IMR-90 (cell line): ENCODE measurements around the gene PLEKHJ1. TPM values are rescaled to one million over a fixed set of nuclear protein-coding genes. Genes with fewer than 3 reads are reported as not detected.
A peak's percentile ranks its signal among the peaks of the same experiment; 100 is the strongest.

Source experiments
- ATAC-seq: fragments of 200-7000 bp; cut with Tn5 transposase; 2 replicates; pipeline ENCODE4 v1.9.1; 2020; ENCODE audit warnings: low read depth, mild to moderate bottlenecking, moderate library complexity
- BruUV-seq: library from RNA; stranded (reverse); fragments of 400-500 nt; replicated peaks from 2 replicates; lab custom pipeline; 2021; lab: Mats Ljungman, UMichigan
- CTCF ChIA-PET: fragments of 300-600 bp; formaldehyde crosslinking; extraction: SDS; loops from one replicate; lab custom pipeline; 2021; ENCODE audit warnings: antibody characterized with exemption; lab: Yijun Ruan, JAX
- POLR2A ChIA-PET: fragments of 300-600 bp; sonication (Branson Sonifier 250); formaldehyde crosslinking; loops from one replicate; lab custom pipeline; 2022; ENCODE audit warnings: antibody characterized with exemption; ENCODE audit not compliant: unreplicated experiment; lab: Charles Lee
- DNase-seq: peaks from one replicate; pipeline ENCODE4 v3.0.0; 2013
- H2AFZ ChIP-seq: replicated peaks from 2 replicates; pipeline ENCODE3; 2013; ENCODE audit warnings: low read length, mild to moderate bottlenecking; ENCODE audit not compliant: poor library complexity
- H2AK5ac ChIP-seq: 2 replicates; pipeline ENCODE4 v1.6.1; 2013; ENCODE audit warnings: low read depth, low read length, inconsistent platforms
- H2AK9ac ChIP-seq: replicated peaks from 2 replicates; pipeline ENCODE3; 2013; ENCODE audit warnings: mild to moderate bottlenecking, low read depth, low read length, moderate library complexity; ENCODE audit not compliant: poor library complexity
- H2BK120ac ChIP-seq: 2 replicates; pipeline ENCODE4 v1.6.1; 2013; ENCODE audit warnings: low read depth, low read length, inconsistent platforms
- H2BK15ac ChIP-seq: 3 replicates; pipeline ENCODE4 v1.6.1; 2013; ENCODE audit warnings: low read depth, low read length, inconsistent platforms
- H2BK20ac ChIP-seq: 2 replicates; pipeline ENCODE4 v1.6.1; 2013; ENCODE audit warnings: low read depth, mild to moderate bottlenecking, inconsistent platforms, low read length, moderate library complexity
- H2BK5ac ChIP-seq: 2 replicates; pipeline ENCODE4 v1.6.1; 2013; ENCODE audit warnings: mild to moderate bottlenecking, low read depth, low read length, inconsistent platforms; ENCODE audit not compliant: poor library complexity, severe bottlenecking
- H3K14ac ChIP-seq: replicated peaks from 2 replicates; pipeline ENCODE4 v1.6.1; 2013; ENCODE audit warnings: low read depth, low read length, inconsistent platforms
- H3K18ac ChIP-seq: 2 replicates; pipeline ENCODE4 v1.6.1; 2013; ENCODE audit warnings: low read depth, low read length, control low read depth
- H3K23ac ChIP-seq: 2 replicates; pipeline ENCODE4 v1.6.1; 2013; ENCODE audit warnings: low read depth, low read length, inconsistent platforms
- H3K27ac ChIP-seq: 2 replicates; pipeline ENCODE4 v1.5.1; 2013; ENCODE audit warnings: mild to moderate bottlenecking, control low read depth, low read length; ENCODE audit not compliant: insufficient read depth
- H3K27me3 ChIP-seq: 2 replicates; pipeline ENCODE4 v1.6.1; 2013; ENCODE audit warnings: low read length; ENCODE audit not compliant: control insufficient read depth, insufficient read depth
- H3K36me3 ChIP-seq: 2 replicates; pipeline ENCODE4 v1.6.1; 2013; ENCODE audit warnings: low read length, mixed read lengths; ENCODE audit not compliant: control insufficient read depth, insufficient read depth
- H3K4ac ChIP-seq: 2 replicates; pipeline ENCODE4 v1.6.1; 2013; ENCODE audit warnings: low read depth, low read length, inconsistent platforms
- H3K4me1 ChIP-seq: 2 replicates; pipeline ENCODE4 v1.6.1; 2013; ENCODE audit warnings: low read length, mixed read lengths; ENCODE audit not compliant: control insufficient read depth, insufficient read depth
- H3K4me2 ChIP-seq: 2 replicates; pipeline ENCODE4 v1.6.1; 2013; ENCODE audit warnings: low read depth, mild to moderate bottlenecking, control low read depth, low read length, moderate library complexity
- H3K4me3 ChIP-seq: 2 replicates; pipeline ENCODE4 v1.5.1; 2013; ENCODE audit warnings: low read depth, mild to moderate bottlenecking, control low read depth, low read length, moderate library complexity; ENCODE audit not compliant: insufficient read depth
- H3K56ac ChIP-seq: 2 replicates; pipeline ENCODE4 v1.6.1; 2013; ENCODE audit warnings: low read length, inconsistent platforms; ENCODE audit not compliant: insufficient read depth; ENCODE audit errors: extremely low read depth
- H3K79me1 ChIP-seq, 2 experiments: 2 replicates each; pipeline ENCODE4 v1.6.1; 2013; ENCODE audit warnings: low read length in 2 of 2, inconsistent platforms in 1 of 2, low read depth in 1 of 2
- H3K9ac ChIP-seq: 2 replicates; pipeline ENCODE4 v1.6.1; 2013; ENCODE audit warnings: low read depth, low read length, control low read depth
- H3K9me1 ChIP-seq: 2 replicates; pipeline ENCODE4 v1.6.1; 2013; ENCODE audit warnings: low read length, inconsistent platforms; ENCODE audit not compliant: insufficient read depth
- H3K9me3 ChIP-seq: 2 replicates; pipeline ENCODE4 v1.6.1; 2013; ENCODE audit warnings: low read length; ENCODE audit not compliant: control insufficient read depth, insufficient read depth
- H4K20me1 ChIP-seq: 2 replicates; pipeline ENCODE4 v1.6.1; 2013; ENCODE audit warnings: low read length, inconsistent platforms; ENCODE audit not compliant: insufficient read depth
- H4K5ac ChIP-seq: 2 replicates; pipeline ENCODE4 v1.6.1; 2013; ENCODE audit warnings: mild to moderate bottlenecking, low read depth, low read length, control low read depth
- H4K8ac ChIP-seq, 2 experiments: 2 replicates each; pipeline ENCODE4 v1.6.1; 2013; ENCODE audit warnings: low read depth in 2 of 2, low read length in 2 of 2, control low read depth in 1 of 2, inconsistent platforms in 1 of 2
- H4K91ac ChIP-seq: 2 replicates; pipeline ENCODE4 v1.6.1; 2013; ENCODE audit warnings: low read depth, low read length, inconsistent platforms; ENCODE audit not compliant: insufficient read depth
- RAD21 ChIP-seq: IDR thresholded peaks from 2 replicates; pipeline ENCODE4 v1.6.1; 2012; ENCODE audit warnings: low read length, improper control_type of control experiment
- USF2 ChIP-seq: fragments of 150-350 bp; IDR thresholded peaks from 2 replicates; pipeline ENCODE4 v1.6.1; 2017; ENCODE audit warnings: mild to moderate bottlenecking, antibody characterized with exemption, low read length, low read depth
- WGBS, 2 experiments: methylation state at CpG; one replicate each; pipeline versions ENCODE4 v1.1.5 to v1.1.7; 2013; ENCODE audit warnings: missing lambda C conversion rate in 2 of 2; ENCODE audit not compliant: insufficient read length in 1 of 2; ENCODE audit errors: extremely low coverage in 2 of 2; 5-methylcytosine and 5-hydroxymethylcytosine counted together
- dilution Hi-C: fragments of 300-500 bp; cut with HindIII; formaldehyde crosslinking; loops from one replicate; pipeline ENCODE4 v1.14.3; 2018; ENCODE audit warnings: low sequenced_read_pairs; ENCODE audit not compliant: unreplicated experiment
- in situ Hi-C: fragments of 300-500 bp; cut with MboI; formaldehyde crosslinking; loops from 3 replicates; pipeline ENCODE4 v1.14.3; 2019; ENCODE audit warnings: low sequenced_read_pairs, inconsistent platforms, mixed read lengths
- intact Hi-C: fragments of 100-400 bp; cut with micrococcal nuclease; formaldehyde crosslinking; loops from 2 replicates; pipeline ENCODE4 v1.10.0; 2022
- polyA plus RNA-seq, 3 experiments: library from polyadenylated mRNA; depleted of rRNA; stranded (reverse); fragments of >200 nt; gene quantifications; 2 replicates each; pipeline ENCODE4 v1.2.3, GENCODE V29; 2012; ENCODE audit warnings: low replicate concordance in 1 of 3
- total RNA-seq: library from RNA; depleted of rRNA; stranded (reverse); fragments of >200 nt; gene quantifications from 2 replicates; pipeline ENCODE4 v1.2.3, GENCODE V29; 2012

The PLEKHJ1 gene
- total and polyA plus RNA-seq, 2 of the 4 experiments (the other 2 are of a cell fraction) = 31.7 to 62.8 TPM

- no peak for TF ChIP-seq USF2
These were observed 607 bp downstream of the PLEKHJ1 start (continued) for GRCh38 chr19:2235381-2236063.

- in situ Hi-C loops = no loop called here
- peaks cover 6% of the 10 kb centered on the region for H3K9me1 ChIP-seq
- peak overlapping the region; percentile 55 to 60; a peak in 1 of 4 replicates for H4K8ac ChIP-seq
- peaks cover 33% of the 10 kb centered on the region for H3K36me3 ChIP-seq
- no peak overlapping the region for H2BK120ac ChIP-seq
- peak overlapping the region; percentile 73; the same call in 1 of the 2 replicates for H3K27ac ChIP-seq
- no peaks in the 10 kb centered on the region for H3K9me3 ChIP-seq
- peaks cover 0 to 60% of the 10 kb centered on the region in 2 experiments; a peak in 3 of 4 replicates for H3K79me1 ChIP-seq
- DNase-seq (no peak), ATAC-seq (no peak)
- no peak overlapping the region for H2BK20ac ChIP-seq
- H3K4me3 ChIP-seq = peak overlapping the region; percentile 67
- peak overlapping the region; percentile 96 for H3K4me2 ChIP-seq
- H2BK15ac ChIP-seq = no peak overlapping the region
- H2AK5ac ChIP-seq = peak overlapping the region; percentile 86
- H3K14ac ChIP-seq = peak overlapping the region; percentile 68
- peak overlapping the region; percentile 24 for H4K91ac ChIP-seq
- no peak overlapping the region for H4K5ac ChIP-seq
- POLR2A ChIA-PET = no interaction called here
- H3K56ac ChIP-seq = no peak overlapping the region
- WGBS, 2 experiments = no CpG with 5 or more reads among the region's 6 CpGs
- H2BK5ac ChIP-seq = no peak overlapping the region
- H3K4ac ChIP-seq = peak overlapping the region; percentile 78
- dilution Hi-C loops = no loop called here
- H3K9ac ChIP-seq = peak overlapping the region; percentile 75
- peaks cover 12% of the 10 kb centered on the region for H3K4me1 ChIP-seq
- H3K23ac ChIP-seq = peak overlapping the region; percentile 87
- CTCF ChIA-PET = interaction anchor here (1.0 kb wide), 1 partner anchor 83 kb away, joined by 4 read pairs; the partner anchor contains the start of gene AP3D1
- no peak for TF ChIP-seq USF2
- no peak for TF ChIP-seq RAD21
- intact Hi-C loops = loop anchor here (1.0 to 5.0 kb wide), 2 partner anchors 49 to 377 kb away; no protein-coding TSS in a partner anchor
- peaks cover 40% of the 10 kb centered on the region for H4K20me1 ChIP-seq
- BruUV-seq = no TSS peak
- H3K27me3 ChIP-seq = no peaks in the 10 kb centered on the region
- H2AK9ac ChIP-seq = peak overlapping the region; percentile 90
- no peak overlapping the region for H2AFZ ChIP-seq
- no peak overlapping the region for H3K18ac ChIP-seq
These were observed 1.1 kb downstream of the PLEKHJ1 start for GRCh38 chr19:2234996-2235380.
